Measurements from ENCODE around the gene LRBA.

LRBA gene

DNA sequence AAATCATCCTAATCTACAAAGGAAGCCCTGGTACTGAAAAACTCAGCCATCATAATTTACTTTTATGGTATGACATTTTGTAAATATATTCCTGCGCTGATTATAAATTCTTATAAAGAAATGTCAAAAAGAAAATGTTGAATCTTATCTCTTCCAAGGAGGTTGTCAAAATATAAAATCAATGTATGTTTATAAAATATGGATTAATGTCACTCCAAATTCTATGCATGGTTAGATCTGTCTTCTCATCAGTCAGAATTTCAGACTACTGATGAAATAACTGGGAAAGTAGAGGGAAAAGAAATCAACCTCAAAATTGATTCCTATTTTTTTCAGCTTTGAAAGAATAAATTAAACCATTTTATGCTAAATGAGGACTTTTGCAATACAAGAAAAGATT, 553.1 kb downstream of the LRBA start:
- no peaks in the 10 kb centered on the region; the same call in 1 of the 2 replicates for H3K36me3 ChIP-seq (ENCODE audit: insufficient read depth, low read length)
- no peak overlapping the region for H3K27ac ChIP-seq (ENCODE audit: low read depth, low read length, poor library complexity, severe bottlenecking)
- no peaks in the 10 kb centered on the region for H3K4me1 ChIP-seq (ENCODE audit: insufficient read depth, low read length, severe bottlenecking)
- H4K20me1 ChIP-seq (ENCODE audit: insufficient read depth, low read length), result no peaks in the 10 kb centered on the region
- no peak overlapping the region for H3K4me2 ChIP-seq (ENCODE audit: low read length)
- H2AFZ ChIP-seq (ENCODE audit: low read length), result no peak overlapping the region
- no peaks in the 10 kb centered on the region for H3F3A ChIP-seq (ENCODE audit: insufficient read depth, low read length)
- H3K9me2 ChIP-seq (ENCODE audit: low read depth, low read length), result no peaks in the 10 kb centered on the region
- no peak overlapping the region for H3K9ac ChIP-seq (ENCODE audit: low read length)
- H3K9me3 ChIP-seq (ENCODE audit: low read length), result no peaks in the 10 kb centered on the region
- no peaks in the 10 kb centered on the region for H3K79me2 ChIP-seq (ENCODE audit: insufficient read depth, low read length)
- H3K4me3 ChIP-seq (ENCODE audit: low read depth, low read length, poor library complexity, severe bottlenecking), result no peak overlapping the region
- TF ChIP-seq, protein P1, sequence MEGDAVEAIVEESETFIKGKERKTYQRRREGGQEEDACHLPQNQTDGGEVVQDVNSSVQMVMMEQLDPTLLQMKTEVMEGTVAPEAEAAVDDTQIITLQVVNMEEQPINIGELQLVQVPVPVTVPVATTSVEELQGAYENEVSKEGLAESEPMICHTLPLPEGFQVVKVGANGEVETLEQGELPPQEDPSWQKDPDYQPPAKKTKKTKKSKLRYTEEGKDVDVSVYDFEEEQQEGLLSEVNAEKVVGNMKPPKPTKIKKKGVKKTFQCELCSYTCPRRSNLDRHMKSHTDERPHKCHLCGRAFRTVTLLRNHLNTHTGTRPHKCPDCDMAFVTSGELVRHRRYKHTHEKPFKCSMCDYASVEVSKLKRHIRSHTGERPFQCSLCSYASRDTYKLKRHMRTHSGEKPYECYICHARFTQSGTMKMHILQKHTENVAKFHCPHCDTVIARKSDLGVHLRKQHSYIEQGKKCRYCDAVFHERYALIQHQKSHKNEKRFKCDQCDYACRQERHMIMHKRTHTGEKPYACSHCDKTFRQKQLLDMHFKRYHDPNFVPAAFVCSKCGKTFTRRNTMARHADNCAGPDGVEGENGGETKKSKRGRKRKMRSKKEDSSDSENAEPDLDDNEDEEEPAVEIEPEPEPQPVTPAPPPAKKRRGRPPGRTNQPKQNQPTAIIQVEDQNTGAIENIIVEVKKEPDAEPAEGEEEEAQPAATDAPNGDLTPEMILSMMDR (IDR thresholded peaks at IDR 0.05; ENCODE audit: low read length), result no peak
- TF ChIP-seq EZH2 (IDR thresholded peaks at IDR 0.05; ENCODE audit: borderline replicate concordance, low read length), result no peak
- no peaks in the 10 kb centered on the region for H3K27me3 ChIP-seq (ENCODE audit: insufficient read depth, low read length)

DNA sequence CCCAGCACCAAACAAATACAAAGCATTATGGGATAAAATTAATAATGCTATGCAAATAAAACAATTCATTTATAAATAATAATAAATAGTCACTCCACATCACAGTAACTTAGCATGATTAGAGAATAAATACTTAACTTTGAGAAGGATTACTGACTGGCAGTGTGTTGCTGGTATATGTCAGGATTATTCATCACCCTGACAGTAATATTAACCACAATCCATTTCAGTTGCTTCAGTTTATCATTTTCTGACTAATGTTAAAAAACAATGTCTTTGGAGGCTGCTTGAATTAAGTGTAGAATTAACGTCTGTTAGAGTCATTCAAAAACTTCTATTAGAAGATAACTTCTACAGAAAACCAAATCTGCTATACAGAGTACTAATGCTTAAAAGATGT, 557.3 kb downstream of the LRBA start:
- Histone ChIP-seq H2AFZ (ENCODE audit: low read length) (no peak overlapping the region), H3K79me2 (ENCODE audit: insufficient read depth, low read length) (no peaks in the 10 kb centered on the region), H3K4me1 (ENCODE audit: insufficient read depth, low read length, severe bottlenecking) (no peaks in the 10 kb centered on the region), H3K27ac (ENCODE audit: low read depth, low read length, poor library complexity, severe bottlenecking) (no peak overlapping the region), H3K9me3 (ENCODE audit: low read length) (no peaks in the 10 kb centered on the region), H3K9me2 (ENCODE audit: low read depth, low read length) (no peaks in the 10 kb centered on the region), H3K36me3 (ENCODE audit: insufficient read depth, low read length) (0 out of 2 replicates have a peak, but pooled peaks cover 11% of the 10 kb centered on the region), H4K20me1 (ENCODE audit: insufficient read depth, low read length) (no peaks in the 10 kb centered on the region), H3K9ac (ENCODE audit: low read length) (no peak overlapping the region), H3K4me2 (ENCODE audit: low read length) (no peak overlapping the region), H3K27me3 (ENCODE audit: insufficient read depth, low read length) (no peaks in the 10 kb centered on the region), H3K4me3 (ENCODE audit: low read depth, low read length, poor library complexity, severe bottlenecking) (no peak overlapping the region), H3F3A (ENCODE audit: insufficient read depth, low read length) (no peaks in the 10 kb centered on the region)
- TF ChIP-seq, protein P1 (IDR thresholded peaks at IDR 0.05; ENCODE audit: low read length), result no peak
- no peak for TF ChIP-seq EZH2 (IDR thresholded peaks at IDR 0.05; ENCODE audit: borderline replicate concordance, low read length)

DNA sequence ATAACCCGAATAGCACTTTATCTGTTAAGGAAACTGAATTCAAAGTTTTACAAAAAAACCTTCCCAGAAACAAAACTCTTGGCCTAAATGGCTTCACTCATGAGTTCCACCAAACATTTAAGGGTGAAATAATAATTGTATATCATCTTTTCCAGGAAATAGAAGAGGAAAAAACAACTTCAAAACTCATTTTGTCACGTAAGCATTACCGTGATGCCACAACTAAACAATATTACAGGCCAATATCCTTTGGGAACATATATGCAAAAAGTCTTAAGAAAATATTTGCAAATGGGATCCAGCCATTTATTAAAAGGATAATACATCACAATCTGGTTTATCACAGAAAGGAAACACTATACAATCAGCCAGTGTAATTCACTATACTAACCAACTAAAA, 563.2 kb downstream of the LRBA start:
- Histone ChIP-seq H2AFZ (ENCODE audit: low read length) (no peak overlapping the region), H3K27me3 (ENCODE audit: insufficient read depth, low read length) (no peaks in the 10 kb centered on the region), H3K27ac (ENCODE audit: low read depth, low read length, poor library complexity, severe bottlenecking) (no peak overlapping the region), H3K9me2 (ENCODE audit: low read depth, low read length) (no peaks in the 10 kb centered on the region), H3K36me3 (ENCODE audit: insufficient read depth, low read length) (0 out of 2 replicates have a peak, but pooled peaks cover 11% of the 10 kb centered on the region), H3F3A (ENCODE audit: insufficient read depth, low read length) (no peaks in the 10 kb centered on the region), H3K9me3 (ENCODE audit: low read length) (no peaks in the 10 kb centered on the region), H3K4me2 (ENCODE audit: low read length) (no peak overlapping the region), H3K79me2 (ENCODE audit: insufficient read depth, low read length) (no peaks in the 10 kb centered on the region), H3K4me1 (ENCODE audit: insufficient read depth, low read length, severe bottlenecking) (no peaks in the 10 kb centered on the region), H3K9ac (ENCODE audit: low read length) (no peak overlapping the region), H4K20me1 (ENCODE audit: insufficient read depth, low read length) (no peaks in the 10 kb centered on the region), H3K4me3 (ENCODE audit: low read depth, low read length, poor library complexity, severe bottlenecking) (no peak overlapping the region)
- TF ChIP-seq EZH2 (IDR thresholded peaks at IDR 0.05; ENCODE audit: borderline replicate concordance, low read length), result no peak
- TF ChIP-seq, protein P1 (IDR thresholded peaks at IDR 0.05; ENCODE audit: low read length), result no peak

Data from OCI-LY1 (cell line).